Upper lobe of left lung (tissue), 6 donors: ENCODE data around the gene COL19A1. TPM values are rescaled to one million over a fixed set of nuclear protein-coding genes. Genes with fewer than 3 reads are reported as not detected.

Experiments
- ATAC-seq, 2 donors: fragments of 200-7000 bp; cut with Tn5 transposase; one replicate each; pipeline ENCODE4 v1.9.1; 2022; ENCODE audit warnings: mild to moderate bottlenecking in 2 of 2, moderate library complexity in 2 of 2; ENCODE audit not compliant: low FRiP score in 2 of 2
- DNase-seq, 2 donors: peaks; one replicate each; pipeline ENCODE4 v3.0.0-alpha.2; 2019 to 2020
- H3K27ac ChIP-seq, 4 donors: fragments of 200-600 bp; sonication (generic); one replicate each; pipeline ENCODE4 v1.5.1; 2016 to 2019
- H3K27me3 ChIP-seq, 4 donors: fragments of 200-600 bp; sonication (generic); one replicate each; pipeline ENCODE4 v1.5.1; 2017 to 2019
- H3K36me3 ChIP-seq, 4 donors: fragments of 200-600 bp; sonication (generic); one replicate each; pipeline ENCODE4 v1.5.1; 2016 to 2019
- H3K4me1 ChIP-seq, 4 donors: fragments of 200-600 bp; sonication (generic); one replicate each; pipeline ENCODE4 v1.5.1; 2018 to 2019
- H3K4me3 ChIP-seq, 4 donors: fragments of 200-600 bp; sonication (generic); one replicate each; pipeline ENCODE4 v1.5.1; 2017 to 2019; ENCODE audit warnings: mild to moderate bottlenecking in 2 of 4, moderate library complexity in 1 of 4
- H3K9me3 ChIP-seq, 4 donors: fragments of 200-600 bp; sonication (generic); one replicate each; pipeline ENCODE4 v1.5.1; 2018 to 2019
- EP300 ChIP-seq, 4 donors: sonication (generic); formaldehyde crosslinking; IDR thresholded peaks; one replicate each; pipeline ENCODE4 v1.5.1; 2017; ENCODE audit warnings: antibody characterized with exemption in 4 of 4, control low read depth in 2 of 4
- POLR2A ChIP-seq, 4 donors: fragments of 450-650 bp; IDR thresholded peaks; one replicate each; pipeline ENCODE4 v1.5.1; 2016 to 2017; ENCODE audit warnings: antibody characterized with exemption in 4 of 4, mild to moderate bottlenecking in 2 of 4
- POLR2AphosphoS5 ChIP-seq, 2 donors: sonication (generic); formaldehyde crosslinking; IDR thresholded peaks; one replicate each; pipeline ENCODE4 v1.5.1; 2017; ENCODE audit warnings: antibody characterized with exemption in 2 of 2
- WGBS, 2 donors: methylation state at CpG; one replicate each; pipeline ENCODE4 v1.1.5; 2017 to 2018; 5-methylcytosine and 5-hydroxymethylcytosine counted together
- total RNA-seq, 6 donors: library from RNA; depleted of rRNA in 4 of 6; stranded (reverse); fragments of >200 nt in 4 of 6; gene quantifications; one replicate each; pipeline versions ENCODE4 v1.1.0 to v1.2.1, GENCODE V29; 2016 to 2021
- TF ChIP-seq, protein P1 (sequence below), 6 experiments: fragments of 450-650 bp in 4 of 6; fragments of 200-600 bp in 2 of 6; sonication (generic) in 2 of 6; IDR thresholded peaks; one replicate each; pipeline ENCODE4 v1.5.1; 2016 to 2019; ENCODE audit warnings: antibody characterized with exemption in 6 of 6
- donor health status: DM: no; HTN: no; CAD: no; lungs with moderate emphysema.
- donor health status: DM: no; HTN: yes; CAD: no; lungs with severe emphysema.

COL19A1 gene
- total RNA-seq, 6 donors from 2014 or later: 0.49 to 1.0 TPM; not detected in 4

DNA sequence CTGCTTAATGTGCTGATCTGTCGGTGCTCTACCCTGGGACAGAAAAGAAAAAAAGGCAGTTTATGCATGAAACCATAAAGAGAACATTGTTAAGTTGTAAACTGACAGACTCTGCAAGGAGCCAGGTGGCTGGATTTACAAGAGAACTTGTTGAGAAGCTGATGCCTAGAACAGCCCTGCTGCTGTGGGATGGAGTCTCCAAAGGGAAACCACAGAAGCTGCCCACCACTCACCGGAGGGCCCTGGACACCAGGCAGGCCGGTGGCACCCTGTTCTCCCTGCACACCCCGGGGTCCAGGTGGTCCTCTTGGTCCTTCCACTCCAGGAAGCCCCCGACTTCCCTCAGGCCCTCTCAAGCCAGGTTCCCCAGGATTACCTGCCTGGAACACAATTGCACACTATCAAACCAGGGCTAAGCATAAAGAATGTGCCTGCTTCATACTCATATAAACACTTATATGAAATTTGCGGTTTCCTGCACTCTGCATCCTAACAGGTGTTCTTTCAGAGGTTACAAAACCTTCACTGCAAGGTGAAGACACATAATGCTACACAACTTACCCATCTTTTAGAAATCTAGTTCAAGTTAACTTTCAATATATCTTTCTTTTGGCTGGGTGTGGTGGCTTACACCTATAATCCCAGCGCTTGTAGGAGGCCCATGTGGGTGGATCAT is 368.3 kb downstream of the COL19A1 start:
- DNase-seq (peak in 1 of 2 donors; percentile 33), ATAC-seq (peak in 1 of 2 donors; percentile 51)
- no peaks in the 10 kb centered on the region for H3K4me1 ChIP-seq
- 78 to 91% methylated on average over 6 to 7 of the region's 7 CpGs for WGBS, 2 donors
- H3K27me3 ChIP-seq: no peaks in the 10 kb centered on the region
- no peaks in the 10 kb centered on the region for H3K9me3 ChIP-seq
- H3K36me3 ChIP-seq: no peaks in the 10 kb centered on the region
- H3K4me3 ChIP-seq: no peak overlapping the region
- TF ChIP-seq POLR2A (IDR thresholded peaks at IDR 0.05): no peak
- no peak for TF ChIP-seq POLR2AphosphoS5 (IDR thresholded peaks at IDR 0.05)
- TF ChIP-seq EP300 (IDR thresholded peaks at IDR 0.05): no peak
- TF ChIP-seq, protein P1, sequence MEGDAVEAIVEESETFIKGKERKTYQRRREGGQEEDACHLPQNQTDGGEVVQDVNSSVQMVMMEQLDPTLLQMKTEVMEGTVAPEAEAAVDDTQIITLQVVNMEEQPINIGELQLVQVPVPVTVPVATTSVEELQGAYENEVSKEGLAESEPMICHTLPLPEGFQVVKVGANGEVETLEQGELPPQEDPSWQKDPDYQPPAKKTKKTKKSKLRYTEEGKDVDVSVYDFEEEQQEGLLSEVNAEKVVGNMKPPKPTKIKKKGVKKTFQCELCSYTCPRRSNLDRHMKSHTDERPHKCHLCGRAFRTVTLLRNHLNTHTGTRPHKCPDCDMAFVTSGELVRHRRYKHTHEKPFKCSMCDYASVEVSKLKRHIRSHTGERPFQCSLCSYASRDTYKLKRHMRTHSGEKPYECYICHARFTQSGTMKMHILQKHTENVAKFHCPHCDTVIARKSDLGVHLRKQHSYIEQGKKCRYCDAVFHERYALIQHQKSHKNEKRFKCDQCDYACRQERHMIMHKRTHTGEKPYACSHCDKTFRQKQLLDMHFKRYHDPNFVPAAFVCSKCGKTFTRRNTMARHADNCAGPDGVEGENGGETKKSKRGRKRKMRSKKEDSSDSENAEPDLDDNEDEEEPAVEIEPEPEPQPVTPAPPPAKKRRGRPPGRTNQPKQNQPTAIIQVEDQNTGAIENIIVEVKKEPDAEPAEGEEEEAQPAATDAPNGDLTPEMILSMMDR (IDR thresholded peaks at IDR 0.05): no peak
- no peak overlapping the region for H3K27ac ChIP-seq

DNA sequence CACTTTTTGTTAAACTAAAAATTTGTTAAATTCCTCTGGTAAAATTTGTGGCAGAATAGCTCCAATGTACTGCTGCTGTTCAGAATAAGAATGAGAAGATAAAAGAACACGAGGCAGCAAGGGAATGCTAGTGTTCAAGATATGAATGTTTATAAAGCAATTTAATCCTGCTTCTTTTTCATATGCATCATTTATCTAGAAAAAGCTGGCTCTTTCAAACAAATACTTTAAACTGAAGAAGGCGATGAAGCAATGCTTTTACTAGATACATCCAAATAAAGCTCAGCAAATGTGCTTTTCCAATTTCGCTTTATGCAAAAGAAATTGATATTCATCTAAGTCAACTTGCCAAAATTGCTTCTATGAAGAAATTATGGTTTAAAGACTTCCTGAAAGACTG is 370.0 kb downstream of the COL19A1 start:
- Histone ChIP-seq H3K36me3 (no peaks in the 10 kb centered on the region), H3K27me3 (no peaks in the 10 kb centered on the region), H3K4me3 (no peak overlapping the region), H3K9me3 (no peaks in the 10 kb centered on the region), H3K4me1 (no peaks in the 10 kb centered on the region), H3K27ac (no peak overlapping the region)
- no peak for DNase-seq
- WGBS, 2 donors: 61 to 66% methylated on average over 3 of the region's 3 CpGs
- no peak for ATAC-seq
- TF ChIP-seq EP300 (IDR thresholded peaks at IDR 0.05) (no peak), POLR2A (IDR thresholded peaks at IDR 0.05) (no peak), POLR2AphosphoS5 (IDR thresholded peaks at IDR 0.05) (no peak)
- TF ChIP-seq, protein P1 (IDR thresholded peaks at IDR 0.05): no peak

DNA sequence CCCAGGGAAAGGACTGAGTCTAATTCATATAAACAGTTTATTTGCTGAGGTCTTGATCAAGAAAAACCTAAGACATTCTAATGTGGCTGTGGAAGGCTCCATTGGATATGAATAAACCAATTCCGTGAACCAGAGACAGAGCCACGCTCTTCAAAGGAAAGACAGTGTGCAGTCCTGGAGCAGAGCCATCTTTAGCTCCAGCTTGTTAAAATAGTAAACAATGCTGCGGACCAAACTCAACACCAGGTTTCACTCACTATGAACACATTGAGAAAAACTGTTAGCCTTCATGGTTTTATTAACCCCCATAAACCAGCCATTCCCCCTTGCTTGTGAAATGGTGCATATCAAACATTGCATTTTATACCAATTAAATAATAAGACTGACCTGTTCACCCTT is 374.7 kb downstream of the COL19A1 start:
- Histone ChIP-seq H3K4me3 (no peak overlapping the region), H3K27me3 (no peaks in the 10 kb centered on the region), H3K9me3 (no peaks in the 10 kb centered on the region), H3K27ac (no peak overlapping the region), H3K4me1 (peaks cover 0 to 3% (median 0%) of the 10 kb centered on the region in 4 donors), H3K36me3 (no peaks in the 10 kb centered on the region)
- DNase-seq (no peak), ATAC-seq (no peak)
- no peak for TF ChIP-seq POLR2A (IDR thresholded peaks at IDR 0.05)
- TF ChIP-seq, protein P1 (IDR thresholded peaks at IDR 0.05): no peak
- TF ChIP-seq POLR2AphosphoS5 (IDR thresholded peaks at IDR 0.05): no peak
- no peak for TF ChIP-seq EP300 (IDR thresholded peaks at IDR 0.05)
- 69 to 71% methylated on average over 3 of the region's 3 CpGs for WGBS, 2 donors

DNA sequence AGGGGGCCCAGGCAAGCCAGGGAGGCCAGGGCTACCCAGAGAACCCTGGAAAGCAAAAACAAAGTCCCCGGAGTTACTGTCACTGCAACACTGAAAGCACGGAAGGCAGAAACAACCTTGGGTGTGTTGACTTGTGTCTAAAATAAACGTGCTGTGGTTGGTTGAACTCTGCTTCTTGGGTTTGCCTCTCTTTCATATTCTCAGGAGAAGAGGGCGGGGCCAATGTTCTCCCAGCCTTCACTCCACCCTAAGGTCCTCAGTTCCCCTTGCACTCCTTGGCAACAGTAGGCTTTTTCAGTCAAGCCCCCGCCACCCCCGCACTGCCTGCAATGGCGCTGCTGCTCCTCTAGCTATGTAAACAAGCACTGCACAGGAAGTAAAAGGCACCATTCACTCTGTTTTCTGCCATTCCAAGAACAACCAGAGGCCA is 375.6 kb downstream of the COL19A1 start:
- H3K36me3 ChIP-seq: no peaks in the 10 kb centered on the region
- H3K4me1 ChIP-seq: peaks cover 0 to 3% (median 0%) of the 10 kb centered on the region in 4 donors
- H3K4me3 ChIP-seq: no peak overlapping the region
- ATAC-seq (no peak), DNase-seq (no peak)
- no peak overlapping the region for H3K27ac ChIP-seq
- no peak for TF ChIP-seq EP300 (IDR thresholded peaks at IDR 0.05)
- H3K9me3 ChIP-seq: no peaks in the 10 kb centered on the region
- H3K27me3 ChIP-seq: no peaks in the 10 kb centered on the region
- 60 to 74% methylated on average over 7 of the region's 7 CpGs for WGBS, 2 donors

DNA sequence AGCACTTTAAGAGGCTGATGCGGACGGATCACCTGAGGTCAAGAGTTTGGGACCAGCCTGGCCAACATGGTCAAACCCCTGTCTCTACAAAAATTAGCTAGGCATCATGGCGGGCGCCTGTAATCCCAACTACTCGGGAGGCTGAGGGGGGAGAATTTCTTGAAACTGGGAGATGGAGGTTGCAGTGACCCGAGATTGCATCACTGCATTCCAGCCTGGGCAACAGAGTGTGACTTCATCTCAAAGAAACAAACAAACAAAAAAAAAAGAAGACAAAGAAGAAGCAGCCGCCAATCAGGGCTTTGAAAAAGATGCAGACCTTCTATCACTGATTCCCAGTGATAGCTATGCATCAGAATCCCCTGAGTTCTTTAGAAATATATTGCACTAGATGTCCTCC is 379.8 kb downstream of the COL19A1 start:
- ATAC-seq: no peak
- 87 to 93% methylated on average over 7 of the region's 7 CpGs for WGBS, 2 donors
- peaks cover 0 to 3% (median 0%) of the 10 kb centered on the region in 4 donors for H3K4me1 ChIP-seq
- no peaks in the 10 kb centered on the region for H3K36me3 ChIP-seq
- no peaks in the 10 kb centered on the region for H3K9me3 ChIP-seq
- H3K27ac ChIP-seq: no peak overlapping the region
- DNase-seq: no peak
- no peaks in the 10 kb centered on the region for H3K27me3 ChIP-seq
- H3K4me3 ChIP-seq: no peak overlapping the region
- TF ChIP-seq, protein P1 (IDR thresholded peaks at IDR 0.05): no peak
- no peak for TF ChIP-seq POLR2A (IDR thresholded peaks at IDR 0.05)
